NT2/D1 (cell line): ENCODE results near the gene EIF3CL.
"Not testable (repeated sequence)": the region's sequence is repeated elsewhere in the genome, so short reads cannot be mapped to it uniquely, and the experiment has no call there.

Source experiments
- YY1 ChIP-seq: IDR thresholded peaks from 2 replicates; pipeline ENCODE4 v1.6.1; 2011; ENCODE audit not compliant: insufficient read length, insufficient read depth
- ZNF274 ChIP-seq: IDR thresholded peaks from 2 replicates; pipeline ENCODE4 v1.6.1; 2011; ENCODE audit warnings: mild to moderate bottlenecking, low read depth, low read length

DNA sequence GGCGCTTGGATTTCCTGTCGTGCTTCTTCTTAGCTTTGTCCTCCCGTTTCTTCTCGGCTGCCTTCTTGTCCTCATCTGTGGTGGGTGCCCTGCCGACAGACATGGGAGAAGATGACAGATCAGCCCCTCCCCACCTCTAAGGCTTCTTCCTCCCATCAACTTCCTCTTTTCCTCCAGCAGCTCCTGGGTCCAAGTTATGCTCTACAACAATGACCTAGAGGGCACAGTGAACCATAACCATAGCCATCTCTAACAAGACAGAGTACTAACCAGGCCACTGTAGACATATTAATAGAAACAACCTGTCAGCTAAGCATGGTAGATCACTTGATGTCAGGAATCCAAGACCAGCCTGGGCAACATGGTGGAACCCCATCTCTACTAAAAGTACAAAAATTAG is 11.6 kb downstream of the EIF3CL start:
- not testable (repeated sequence) for TF ChIP-seq YY1, ZNF274
